Common myeloid progenitor, CD34-positive (primary cell): Measurements from ENCODE around the gene ANKRD55.
A peak's percentile ranks its signal among the peaks of the same experiment; 100 is the strongest.
"Not testable (repeated sequence)": the region's sequence is repeated elsewhere in the genome, so short reads cannot be mapped to it uniquely, and the experiment has no call there.

ENCODE experiments used
- CTCF ChIA-PET: fragments of 350-600 bp; sonication (Branson Sonifier 250); formaldehyde crosslinking; loops from one replicate; lab custom pipeline; 2021; ENCODE audit warnings: antibody characterized with exemption; lab: Charles Lee
- POLR2A ChIA-PET: fragments of 350-600 bp; sonication (Branson Sonifier 250); formaldehyde crosslinking; loops from one replicate; lab custom pipeline; 2021; ENCODE audit warnings: antibody characterized with exemption; lab: Charles Lee
- DNase-seq, 3 donors: peaks; one replicate each; pipeline versions ENCODE4 v3.0.0 to v3.0.0-alpha.2; 2013
- H3K27ac ChIP-seq, 2 experiments: 1 replicate in 1 of 2; 2 replicates in 1 of 2; pipeline ENCODE4 v1.7.0; 2013; ENCODE audit warnings: inconsistent platforms in 2 of 2, low read length in 2 of 2, mild to moderate bottlenecking in 2 of 2, low read depth in 1 of 2, moderate library complexity in 1 of 2; ENCODE audit not compliant: severe bottlenecking in 2 of 2, insufficient read depth in 1 of 2, poor library complexity in 1 of 2
- H3K27me3 ChIP-seq, 5 experiments: replicated peaks in 2 of 5; 1 replicate in 3 of 5; 2 replicates in 2 of 5; pipeline versions ENCODE4 v1.6.1 to v1.7.0; 2013; ENCODE audit warnings: low read length in 4 of 5, mild to moderate bottlenecking in 2 of 5, moderate library complexity in 2 of 5, inconsistent platforms in 1 of 5; ENCODE audit not compliant: insufficient read depth in 5 of 5, control insufficient read depth in 4 of 5
- H3K36me3 ChIP-seq, 4 experiments: 1 replicate in 2 of 4; 2 replicates in 2 of 4; pipeline versions ENCODE4 v1.6.1 to v1.7.0; 2013; ENCODE audit warnings: low read length in 3 of 4, control low read depth in 1 of 4, mild to moderate bottlenecking in 1 of 4; ENCODE audit not compliant: control insufficient read depth in 4 of 4, insufficient read depth in 4 of 4
- H3K4me1 ChIP-seq, 4 experiments: 1 replicate in 3 of 4; 2 replicates in 1 of 4; pipeline versions ENCODE4 v1.6.1 to v1.7.1; 2013; ENCODE audit warnings: low read length in 3 of 4, mild to moderate bottlenecking in 3 of 4, control low read depth in 1 of 4, inconsistent platforms in 1 of 4, moderate library complexity in 1 of 4; ENCODE audit not compliant: control insufficient read depth in 4 of 4, insufficient read depth in 4 of 4; ENCODE audit errors: control extremely low read depth in 1 of 4
- H3K4me3 ChIP-seq, 7 experiments: 1 replicate in 4 of 7; 2 replicates in 3 of 7; pipeline versions ENCODE4 v1.5.1 to v1.7.0; 2013; ENCODE audit warnings: mild to moderate bottlenecking in 7 of 7, low read length in 6 of 7, moderate library complexity in 6 of 7, inconsistent platforms in 2 of 7, low read depth in 2 of 7, control low read depth in 1 of 7; ENCODE audit not compliant: insufficient read depth in 4 of 7, control insufficient read depth in 1 of 7; ENCODE audit errors: extremely low read depth in 1 of 7
- H3K9me3 ChIP-seq, 5 experiments: 1 replicate in 4 of 5; 2 replicates in 1 of 5; pipeline versions ENCODE4 v1.6.1 to v1.7.1; 2013; ENCODE audit warnings: low read length in 4 of 5, mild to moderate bottlenecking in 2 of 5, inconsistent platforms in 1 of 5, low read depth in 1 of 5, moderate library complexity in 1 of 5; ENCODE audit not compliant: control insufficient read depth in 4 of 5, insufficient read depth in 2 of 5; ENCODE audit errors: control extremely low read depth in 1 of 5
- WGBS: methylation state at CpG from one replicate; pipeline ENCODE4 v1.1.5; 2013; ENCODE audit not compliant: insufficient coverage; 5-methylcytosine and 5-hydroxymethylcytosine counted together

The ANKRD55 gene

GRCh38 chr5:56267856-56268255, 34.7 kb upstream of the ANKRD55 start:
- no peak for DNase-seq
- WGBS: 94% methylated on average over 2 of the region's 3 CpGs
- Histone ChIP-seq H3K36me3 (no peaks in the 10 kb centered on the region), H3K9me3 (no peaks in the 10 kb centered on the region), H3K27me3 (no peaks in the 10 kb centered on the region), H3K27ac (no peak overlapping the region), H3K4me3 (no peak overlapping the region), H3K4me1 (peaks cover 0 to 5% (median 0%) of the 10 kb centered on the region in 4 experiments)
- ChIA-PET POLR2A (no interaction called here), CTCF (interaction anchor here (6.1 to 13.2 kb wide), 2 partner anchors 332 to 571 kb away, joined by 44 to 264 read pairs; no protein-coding TSS in a partner anchor)

- Histone ChIP-seq H3K4me1 (no peaks in the 10 kb centered on the region), H3K27me3 (no peaks in the 10 kb centered on the region), H3K27ac (no peak overlapping the region), H3K4me3 (no peak overlapping the region), H3K9me3 (no peaks in the 10 kb centered on the region), H3K36me3 (no peaks in the 10 kb centered on the region)
- DNase-seq: peak; percentile 43 to 59 (median 53)
- POLR2A ChIA-PET: no interaction called here
- 17% methylated on average over 1 of the region's 5 CpGs for WGBS
- CTCF ChIA-PET: interaction anchor here (0.9 to 13.2 kb wide), 12 partner anchors 12 to 955 kb away, joined by 3 to 264 read pairs (median 3); partner anchors contain the start of gene SETD9
These were observed 31.4 kb upstream of the ANKRD55 start for GRCh38 chr5:56264417-56265025.

GRCh38 chr5:56262279-56262678, 29.1 kb upstream of the ANKRD55 start:
- Histone ChIP-seq H3K27me3 (no peaks in the 10 kb centered on the region), H3K4me3 (no peak overlapping the region), H3K4me1 (no peaks in the 10 kb centered on the region), H3K36me3 (no peaks in the 10 kb centered on the region), H3K27ac (no peak overlapping the region), H3K9me3 (no peaks in the 10 kb centered on the region)
- WGBS: 100% methylated on average over 1 of the region's 3 CpGs
- ChIA-PET CTCF (interaction anchor here (1.0 to 13.2 kb wide), 2 partner anchors 322 to 577 kb away, joined by 3 to 264 read pairs; no protein-coding TSS in a partner anchor), POLR2A (no interaction called here)
- DNase-seq: no peak

GRCh38 chr5:56259002-56259511, 25.9 kb upstream of the ANKRD55 start:
- DNase-seq: peak in 2 of 3 donors; percentile 31 to 40
- ChIA-PET POLR2A (no interaction called here), CTCF (interaction anchor here (1.4 to 2.4 kb wide), 3 partner anchors 10 to 583 kb away, joined by 3 to 7 read pairs (median 5); no protein-coding TSS in a partner anchor)
- no CpG with 5 or more reads among the region's 2 CpGs for WGBS
- no peak overlapping the region for H3K27ac ChIP-seq
- no peaks in the 10 kb centered on the region for H3K4me1 ChIP-seq
- H3K27me3 ChIP-seq: no peaks in the 10 kb centered on the region
- no peaks in the 10 kb centered on the region for H3K36me3 ChIP-seq
- no peaks in the 10 kb centered on the region for H3K9me3 ChIP-seq
- H3K4me3 ChIP-seq: no peak overlapping the region

DNA sequence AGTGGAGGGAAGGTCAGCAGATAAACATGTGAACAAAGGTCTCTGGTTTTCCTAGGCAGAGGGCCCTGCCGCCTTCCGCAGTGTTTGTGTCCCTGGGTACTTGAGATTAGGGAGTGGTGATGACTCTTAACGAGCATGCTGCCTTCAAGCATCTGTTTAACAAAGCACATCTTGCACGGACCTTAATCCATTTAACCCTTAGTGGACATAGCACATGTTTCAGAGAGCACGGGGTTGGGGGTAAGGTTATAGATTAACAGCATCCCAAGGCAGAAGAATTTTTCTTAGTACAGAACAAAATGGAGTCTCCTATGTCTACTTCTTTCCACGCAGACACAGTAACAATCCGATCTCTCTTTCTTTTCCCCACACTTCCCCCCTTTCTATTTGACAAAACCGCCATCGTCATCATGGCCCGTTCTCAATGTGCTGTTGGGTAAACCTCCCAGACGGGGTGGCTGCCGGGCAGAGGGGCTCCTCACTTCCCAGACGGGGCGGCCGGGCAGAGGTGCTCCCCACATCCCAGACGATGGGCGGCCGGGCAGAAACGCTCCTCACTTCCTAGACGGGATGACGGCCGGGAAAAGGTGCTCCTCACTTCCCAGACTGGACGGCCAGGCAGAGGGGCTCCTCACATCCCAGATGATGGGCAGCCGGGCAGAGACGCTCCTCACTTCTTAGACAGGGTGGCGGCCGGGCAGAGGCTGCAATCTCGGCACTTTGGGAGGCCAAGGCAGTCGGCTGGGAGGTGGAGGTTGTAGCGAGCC, 24.8 kb upstream of the ANKRD55 start:
- whole genome bisulfite sequencing: 95% methylated on average over 22 of the region's 30 CpGs
- H3K4me3 ChIP-seq, H3K36me3 ChIP-seq, H3K4me1 ChIP-seq, H3K9me3 ChIP-seq, H3K27me3 ChIP-seq, CTCF ChIA-PET, POLR2A ChIA-PET, H3K27ac ChIP-seq, DNase-seq: not testable (repeated sequence)

DNA sequence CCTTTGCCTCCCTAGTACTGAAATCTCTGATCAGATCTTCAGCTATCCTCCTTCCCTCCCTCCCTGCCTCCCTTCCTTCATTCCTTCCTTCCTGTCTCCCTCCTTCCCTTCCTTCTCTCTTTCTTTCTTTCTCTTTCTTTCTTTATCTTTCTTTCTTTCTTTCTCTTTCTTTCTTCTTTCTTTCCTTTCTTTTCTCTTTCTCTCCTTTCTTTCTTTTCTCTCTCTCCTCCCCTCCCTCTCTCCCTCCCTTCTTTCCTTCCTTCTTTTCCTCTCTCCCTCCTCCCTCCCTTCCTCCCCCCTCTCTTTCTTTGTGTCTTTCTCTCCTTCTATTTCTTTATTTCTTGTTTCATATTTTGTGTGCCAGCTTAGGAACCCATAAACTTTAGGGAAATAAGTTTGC, 23.9 kb upstream of the ANKRD55 start:
- Histone ChIP-seq H3K4me3 (no peak overlapping the region), H3K27ac (no peak overlapping the region), H3K9me3 (no peaks in the 10 kb centered on the region), H3K36me3 (no peaks in the 10 kb centered on the region), H3K27me3 (no peaks in the 10 kb centered on the region), H3K4me1 (peaks cover 0 to 3% (median 0%) of the 10 kb centered on the region in 4 experiments)
- DNase-seq: no peak
- ChIA-PET POLR2A (no interaction called here), CTCF (interaction anchor here (1.1 kb wide), 1 partner anchor 592 kb away, joined by 3 read pairs; no protein-coding TSS in a partner anchor)

DNA sequence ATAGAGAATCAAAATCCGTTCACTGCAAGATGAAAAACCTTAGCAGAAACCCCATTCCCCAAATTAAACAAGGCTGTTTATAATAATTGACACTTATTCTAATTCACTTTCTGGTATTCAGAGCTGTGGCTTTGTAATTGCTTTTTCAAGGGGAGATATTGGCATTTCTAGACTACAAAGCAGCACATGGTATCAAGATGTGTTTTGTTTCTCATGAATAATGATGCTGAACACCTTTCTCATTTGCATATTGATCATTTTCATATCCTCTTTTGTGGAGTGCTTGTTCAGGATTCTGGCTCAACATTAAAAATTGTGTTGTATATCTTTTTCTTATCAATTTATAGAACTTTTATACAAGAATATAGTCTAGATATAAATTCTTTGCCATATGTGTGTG, 22.4 kb upstream of the ANKRD55 start:
- no CpG with 5 or more reads among the region's 1 CpG for WGBS
- no peak for DNase-seq
- no peaks in the 10 kb centered on the region for H3K36me3 ChIP-seq
- ChIA-PET CTCF (interaction anchor here (1.5 kb wide), 1 partner anchor 9 kb away, joined by 3 read pairs; no protein-coding TSS in a partner anchor), POLR2A (no interaction called here)
- peaks cover 0 to 14% (median 4%) of the 10 kb centered on the region in 4 experiments for H3K4me1 ChIP-seq
- no peak overlapping the region for H3K4me3 ChIP-seq
- no peaks in the 10 kb centered on the region for H3K27me3 ChIP-seq
- H3K27ac ChIP-seq: no peak overlapping the region
- no peaks in the 10 kb centered on the region for H3K9me3 ChIP-seq
